ENCODE measurements around the gene CYB5A.

The CYB5A gene

DNA sequence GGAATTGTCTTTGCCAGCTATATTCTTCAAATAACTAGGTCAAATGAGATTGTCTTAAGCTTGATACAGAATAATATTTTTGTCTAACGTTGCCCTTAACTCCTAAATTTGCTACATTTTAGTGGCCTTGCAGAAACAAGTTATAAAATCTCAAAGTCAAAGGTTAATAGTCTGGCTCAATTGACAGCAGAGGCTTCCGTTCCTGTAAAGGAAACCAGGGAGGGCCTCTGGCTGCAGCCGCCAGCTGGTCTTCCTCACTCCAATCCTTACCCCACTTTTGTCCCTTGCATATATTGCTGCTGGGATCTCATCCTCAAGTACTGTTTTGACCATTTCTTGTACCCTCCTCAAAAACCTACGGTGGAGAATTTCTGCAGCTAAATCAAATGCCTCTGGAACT lies 17.1 kb downstream of the CYB5A start:
- DNase-seq, result no peak

DNA sequence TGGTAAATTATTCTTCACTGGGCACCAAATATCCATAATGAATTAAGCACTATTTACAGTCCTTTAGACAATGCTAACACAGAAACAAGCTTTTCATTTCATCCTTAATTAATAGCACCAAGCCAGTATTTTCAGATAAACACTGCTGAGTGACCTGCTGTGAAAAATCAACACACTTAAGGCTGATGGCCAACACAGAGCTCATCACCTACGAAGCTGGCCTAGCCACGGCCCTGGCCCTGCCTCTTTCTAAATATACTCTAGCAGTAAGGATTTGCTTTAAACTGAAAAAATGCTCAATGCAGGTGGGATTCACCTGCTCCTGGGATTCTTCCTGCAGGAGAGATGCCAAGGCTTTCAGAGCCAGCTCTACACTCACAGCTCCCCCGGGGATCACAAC lies 18.4 kb downstream of the CYB5A start:
- DNase-seq, result no peak

DNA sequence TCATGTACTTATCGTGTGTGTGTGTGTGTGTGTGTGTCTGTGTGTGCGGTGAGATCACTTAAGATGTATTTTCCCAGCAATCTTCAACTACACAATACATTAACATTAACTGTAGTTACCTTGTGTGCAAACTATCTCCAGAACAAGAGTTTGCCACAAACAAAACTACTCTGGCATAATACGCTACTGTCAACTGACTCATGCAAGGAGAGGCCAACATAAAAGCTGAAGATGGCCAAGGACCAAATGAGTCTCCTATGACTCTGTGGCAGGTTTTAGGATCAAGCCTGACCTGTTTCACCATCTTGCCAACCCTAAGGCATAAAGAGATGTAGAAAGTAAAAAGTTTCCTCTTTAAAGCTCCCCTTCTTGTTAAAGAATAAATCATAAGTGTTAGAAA lies 20.1 kb downstream of the CYB5A start:
- no peak for DNase-seq

DNA sequence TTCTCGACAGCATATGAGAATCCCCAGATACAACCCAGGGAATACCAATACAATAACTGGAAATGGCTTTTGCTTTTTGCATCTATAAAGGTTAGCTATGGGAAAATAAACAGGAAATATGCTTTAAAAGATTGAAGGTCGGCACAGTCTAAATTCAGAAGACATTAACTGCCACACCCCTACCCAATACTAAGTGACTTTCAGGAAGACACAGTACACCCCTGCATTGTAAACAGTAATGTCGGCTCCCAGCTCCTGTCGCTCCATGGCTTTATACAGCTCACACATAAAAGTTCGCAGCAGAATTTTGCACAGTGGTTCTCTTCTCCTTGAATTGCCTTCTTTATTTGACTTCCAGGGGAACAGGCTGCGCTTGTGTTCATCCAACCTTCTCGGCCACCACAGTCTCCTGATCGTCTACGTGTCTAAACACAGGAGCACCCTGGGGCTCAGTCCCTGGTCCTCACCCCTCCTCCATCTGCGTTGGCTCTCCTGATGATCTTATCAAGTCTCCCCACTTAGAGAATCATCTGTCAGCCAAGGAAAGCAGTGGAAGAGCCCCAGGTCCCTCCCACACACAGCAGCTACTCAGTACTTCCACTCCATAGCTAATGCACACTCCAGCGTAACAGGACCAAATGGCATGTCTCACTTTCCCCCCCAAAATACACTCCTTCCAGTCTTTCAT lies 22.7 kb downstream of the CYB5A start:
- DNase-seq, result no peak

DNA sequence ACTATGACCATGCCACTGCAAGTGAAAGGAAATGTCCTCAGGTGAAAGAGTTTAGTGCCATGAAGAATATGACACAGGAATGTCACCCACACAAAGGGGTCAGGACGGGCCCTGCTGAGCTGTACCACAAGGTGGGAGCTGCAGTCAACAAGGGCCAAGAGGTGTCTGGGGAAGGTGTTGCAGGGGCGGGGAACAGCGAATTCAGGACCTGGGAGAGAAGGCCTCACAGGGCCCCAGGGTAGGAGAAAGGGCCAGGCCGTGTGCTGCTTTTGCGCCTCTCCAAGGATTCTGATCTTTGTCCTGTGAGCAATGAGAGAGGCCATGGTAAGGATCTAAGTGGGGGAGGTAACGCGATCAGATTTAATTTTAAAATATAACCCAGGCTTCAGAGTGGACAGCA lies 23.6 kb downstream of the CYB5A start:
- DNase-seq, result no peak

DNA sequence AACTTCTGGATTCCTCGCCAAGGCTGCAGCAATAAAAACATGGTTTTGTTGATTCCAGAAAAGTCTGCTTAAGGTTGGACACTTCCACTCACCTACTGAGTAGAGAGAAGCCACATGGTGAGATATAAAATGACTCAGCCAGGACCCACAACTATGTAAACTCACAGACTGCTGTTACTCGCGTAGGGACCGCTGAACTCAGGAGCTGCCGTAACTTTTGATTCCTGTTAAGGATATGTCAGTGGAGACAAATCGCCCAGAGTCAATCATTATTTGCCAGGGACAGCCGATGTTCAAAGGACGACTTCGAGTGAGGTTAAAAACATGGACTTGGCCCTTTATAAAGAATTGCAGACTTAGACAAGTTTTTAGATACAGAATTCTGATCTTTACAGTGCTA lies 25.6 kb downstream of the CYB5A start:
- no peak for DNase-seq

DNA sequence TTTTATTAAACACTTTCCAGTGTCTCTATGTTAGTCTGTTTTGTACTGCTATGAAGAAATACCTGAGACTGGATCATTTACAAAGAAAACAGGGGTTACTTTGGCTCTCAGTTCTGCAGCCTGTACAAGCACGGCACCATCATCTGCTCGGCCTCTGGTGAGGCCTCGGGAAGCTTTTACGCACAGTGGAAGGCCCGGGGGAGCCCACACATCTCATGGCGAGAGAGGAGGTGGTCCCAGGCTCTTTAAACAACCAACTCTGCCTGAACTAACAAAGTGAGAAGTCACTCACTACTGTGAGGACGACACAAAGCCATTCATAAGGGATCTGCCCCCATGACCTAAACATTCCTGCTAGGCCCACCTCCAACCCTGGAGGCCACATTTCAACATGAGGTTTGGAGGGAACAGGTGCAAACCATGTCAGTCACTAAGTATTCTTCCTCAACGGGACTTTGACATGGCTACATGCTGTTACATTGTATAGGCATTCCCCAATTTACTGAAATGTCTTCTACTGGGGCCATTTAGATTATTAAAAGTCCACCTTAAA lies 26.1 kb downstream of the CYB5A start:
- DNase-seq, result no peak

DNA sequence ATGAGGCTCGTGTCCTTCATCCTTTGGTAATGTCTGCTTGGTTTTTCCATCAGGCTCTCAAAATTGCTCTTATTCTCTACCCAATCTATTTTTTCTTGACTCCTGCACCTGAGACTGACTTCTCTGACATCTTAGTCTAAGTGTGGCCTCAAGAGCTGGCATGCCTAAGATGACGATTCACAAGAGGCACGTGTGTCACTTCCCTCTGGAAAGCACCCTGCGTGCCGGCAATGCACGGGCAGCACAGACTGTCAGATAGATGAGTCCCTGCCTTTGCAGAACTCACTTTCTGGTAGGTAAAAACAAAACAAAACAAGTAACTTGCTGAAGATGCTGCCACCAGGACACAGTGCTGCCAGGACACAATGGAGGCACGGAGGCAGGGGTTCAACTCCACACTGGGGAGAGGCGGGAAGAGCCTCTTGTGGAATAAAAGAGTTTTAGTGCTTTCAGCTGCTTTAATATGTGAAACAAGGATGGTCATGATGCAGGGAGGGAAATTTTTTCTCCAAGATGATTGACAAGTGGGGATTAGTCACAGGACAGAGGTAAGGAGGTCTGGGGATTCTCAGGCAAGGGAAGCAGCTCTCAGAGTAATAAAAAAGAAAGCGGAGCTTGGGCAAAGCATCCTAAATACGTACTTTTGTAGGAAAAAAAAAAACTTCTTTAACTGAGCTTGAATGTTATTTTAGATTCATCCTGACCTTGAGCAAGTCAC lies 27.3 kb downstream of the CYB5A start:
- DNase-seq, result no peak

DNA sequence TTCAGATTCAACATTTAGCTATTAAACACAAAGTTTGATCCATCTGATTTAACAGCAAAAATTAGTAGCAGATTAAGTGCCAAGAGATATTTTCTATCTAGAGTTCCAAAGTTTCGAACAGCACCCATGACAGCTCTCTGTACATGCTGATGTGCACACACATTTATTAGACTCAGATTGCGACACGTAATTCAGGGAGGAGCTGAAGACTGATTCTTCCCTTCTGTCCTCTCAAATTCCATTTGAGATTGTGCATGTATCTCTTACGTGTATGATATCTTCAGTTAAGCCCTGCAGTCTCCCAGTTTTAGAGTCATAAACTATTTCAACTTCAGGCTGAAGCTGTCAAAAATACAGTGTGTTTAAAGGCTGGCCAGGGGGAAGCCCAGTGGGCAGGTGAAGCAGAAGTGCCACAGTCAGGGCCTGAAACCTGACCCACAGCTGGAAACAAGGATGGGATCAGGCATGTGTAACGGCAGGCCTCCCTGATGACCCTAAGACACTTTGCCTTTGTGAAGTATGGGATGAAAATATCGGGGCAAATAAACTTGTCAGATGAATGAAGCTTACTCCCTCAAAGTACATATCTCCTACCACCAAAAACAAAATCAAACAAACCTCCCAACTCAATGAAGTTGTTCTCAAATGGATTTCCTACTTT lies 30.6 kb downstream of the CYB5A start:
- no peak for DNase-seq

DNA sequence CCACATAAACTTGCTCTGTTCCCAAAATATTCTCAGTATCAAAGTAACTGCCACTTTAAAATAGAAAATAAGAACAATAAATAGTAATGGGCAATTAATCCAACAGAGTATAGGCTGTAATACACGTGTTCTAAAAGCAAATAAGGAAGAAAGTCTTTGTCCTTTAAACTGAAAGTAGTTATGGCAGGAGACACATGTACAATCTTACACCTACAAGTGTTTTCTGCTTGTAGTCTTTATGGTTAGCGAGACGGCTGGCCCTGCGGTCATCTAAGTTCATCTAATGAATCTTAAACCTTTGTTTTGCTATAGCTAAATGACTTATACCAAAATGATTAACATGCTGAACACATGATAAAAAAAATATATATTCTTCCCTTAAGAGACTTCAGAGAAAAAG lies 32.4 kb downstream of the CYB5A start:
- DNase-seq, result no peak

DNA sequence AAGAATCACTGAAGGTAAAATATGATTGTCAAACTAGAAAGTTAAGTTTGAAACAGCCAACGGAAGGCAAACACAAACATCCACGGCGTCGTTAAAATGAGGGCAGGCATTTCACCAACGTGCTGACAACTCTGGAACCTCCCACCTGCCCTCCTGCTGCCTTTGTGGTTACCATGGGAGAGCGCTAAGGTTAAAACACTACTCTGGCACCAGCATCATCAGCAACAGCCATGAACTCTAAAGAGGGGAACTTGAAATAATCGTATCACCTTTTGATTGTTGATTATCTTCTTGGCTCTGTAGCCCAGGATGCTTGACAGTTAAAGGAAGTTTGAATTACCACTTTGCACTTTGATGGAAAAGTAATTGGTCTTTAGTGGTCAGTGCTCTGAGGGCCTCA lies 34.7 kb downstream of the CYB5A start:
- no peak for DNase-seq

DNA sequence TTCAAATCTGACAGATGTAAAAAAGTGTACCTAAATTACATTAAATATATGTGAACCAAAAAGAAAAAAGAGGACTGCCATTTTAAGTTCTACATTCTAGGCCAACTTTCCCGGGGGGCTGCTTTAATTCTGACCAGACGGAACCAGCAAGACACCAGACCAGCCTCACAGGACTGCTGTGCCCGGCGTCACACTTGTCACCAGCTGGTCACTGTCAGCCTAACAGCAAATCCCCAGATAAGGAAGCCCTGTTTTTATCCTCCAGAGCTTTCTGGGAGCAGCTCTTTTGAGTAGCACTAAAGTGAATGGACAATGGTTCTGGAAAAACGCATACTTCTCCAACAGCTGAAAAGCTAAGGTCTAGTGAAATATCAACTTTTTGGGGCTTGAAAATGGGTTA lies 35.6 kb downstream of the CYB5A start:
- DNase-seq, result no peak

DNA sequence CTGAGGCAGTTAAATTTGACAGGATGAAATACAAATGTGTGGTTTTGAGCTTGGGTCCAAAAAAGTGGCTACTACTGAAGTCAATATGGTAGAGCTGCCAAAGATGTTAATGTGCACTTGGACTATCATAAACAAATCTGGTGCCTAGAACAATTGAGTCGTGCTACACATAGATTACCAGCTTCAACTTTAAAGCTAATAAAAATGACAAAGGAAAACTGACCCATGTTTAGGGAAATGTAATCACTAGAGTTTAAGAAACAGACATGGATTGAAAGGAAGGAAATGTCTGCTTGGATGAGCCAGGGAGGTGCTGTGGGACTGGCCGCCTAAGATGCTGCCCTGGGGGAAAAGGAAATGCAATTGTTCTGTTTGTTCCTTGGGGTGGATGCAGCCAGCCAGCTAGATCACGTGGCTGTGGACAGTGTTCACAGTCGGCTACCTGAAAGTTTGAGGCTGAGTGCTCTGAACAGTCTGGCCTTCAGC lies 36.6 kb downstream of the CYB5A start:
- no peak for DNase-seq

DNA sequence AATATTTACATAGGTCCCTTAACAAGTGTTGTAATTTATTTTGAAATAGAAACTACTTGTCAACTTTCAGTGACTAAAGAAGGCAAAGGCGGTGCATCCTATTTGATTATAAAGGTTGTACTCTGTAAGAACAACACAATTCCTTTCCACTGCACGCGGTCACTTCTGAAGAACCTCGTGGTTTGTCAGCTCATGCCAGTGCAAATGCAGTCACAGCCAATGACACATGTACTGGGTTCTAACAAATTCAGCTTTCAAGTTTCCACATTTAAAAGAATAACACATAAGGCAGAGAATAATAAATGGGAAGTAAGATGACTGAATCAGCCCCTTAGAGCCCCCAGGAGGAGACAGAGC lies 39.7 kb downstream of the CYB5A start:
- DNase-seq, result peak; percentile 52

DNA sequence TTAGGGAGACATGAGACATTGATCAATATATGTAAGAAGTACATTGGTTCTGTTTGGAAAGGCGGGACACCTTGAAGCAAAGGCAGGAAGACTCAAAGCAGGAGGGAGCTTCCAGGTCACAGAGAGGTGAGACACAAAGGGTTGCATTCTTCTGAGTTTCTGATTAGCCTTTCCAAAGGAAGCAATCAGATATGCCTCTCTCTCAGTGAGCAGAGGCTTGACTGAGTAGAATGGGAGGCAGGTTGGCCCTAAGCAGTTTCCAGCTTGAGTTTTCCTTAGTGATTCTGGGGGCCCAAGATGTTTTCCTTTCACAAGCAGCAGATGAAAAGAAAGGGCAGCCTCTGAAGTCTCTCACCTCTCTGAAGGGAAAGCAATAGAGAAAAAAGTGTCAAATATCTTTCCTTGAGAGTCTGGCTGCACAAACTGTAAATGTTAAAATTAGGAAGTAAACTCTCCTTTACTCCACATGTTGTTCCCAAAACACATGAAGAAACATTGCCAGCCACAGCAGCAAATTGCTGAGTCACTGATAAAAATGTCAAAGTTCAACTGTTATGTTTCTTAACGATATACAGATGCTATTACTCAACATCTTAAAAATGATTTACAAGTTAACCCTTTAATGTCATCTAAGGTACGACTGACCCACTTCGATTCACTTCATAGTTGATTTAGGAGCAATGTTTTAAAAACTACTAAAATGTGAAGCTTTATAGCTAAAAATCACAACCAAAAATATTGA lies 40.3 kb downstream of the CYB5A start:
- DNase-seq, result no peak

DNA sequence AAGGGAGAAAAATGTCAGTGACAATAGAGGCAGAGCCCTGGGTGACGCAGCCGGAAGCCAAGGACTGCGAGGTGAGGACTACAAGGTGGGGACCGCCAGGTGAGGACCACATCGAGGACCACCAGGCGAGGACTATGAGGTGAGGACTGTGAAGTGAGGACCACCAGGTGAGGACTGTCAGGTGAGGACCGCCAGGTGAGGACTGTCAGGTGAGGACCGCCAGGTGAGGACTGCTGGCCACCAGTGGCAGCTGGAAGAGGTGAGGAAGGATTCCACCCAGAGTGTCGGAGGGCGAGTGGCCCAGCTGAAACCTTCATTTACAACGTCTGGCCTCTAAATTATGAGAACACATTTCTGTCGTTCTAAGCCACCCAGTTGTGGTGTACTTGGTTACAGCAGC lies 41.6 kb downstream of the CYB5A start:
- DNase-seq, result no peak

DNA sequence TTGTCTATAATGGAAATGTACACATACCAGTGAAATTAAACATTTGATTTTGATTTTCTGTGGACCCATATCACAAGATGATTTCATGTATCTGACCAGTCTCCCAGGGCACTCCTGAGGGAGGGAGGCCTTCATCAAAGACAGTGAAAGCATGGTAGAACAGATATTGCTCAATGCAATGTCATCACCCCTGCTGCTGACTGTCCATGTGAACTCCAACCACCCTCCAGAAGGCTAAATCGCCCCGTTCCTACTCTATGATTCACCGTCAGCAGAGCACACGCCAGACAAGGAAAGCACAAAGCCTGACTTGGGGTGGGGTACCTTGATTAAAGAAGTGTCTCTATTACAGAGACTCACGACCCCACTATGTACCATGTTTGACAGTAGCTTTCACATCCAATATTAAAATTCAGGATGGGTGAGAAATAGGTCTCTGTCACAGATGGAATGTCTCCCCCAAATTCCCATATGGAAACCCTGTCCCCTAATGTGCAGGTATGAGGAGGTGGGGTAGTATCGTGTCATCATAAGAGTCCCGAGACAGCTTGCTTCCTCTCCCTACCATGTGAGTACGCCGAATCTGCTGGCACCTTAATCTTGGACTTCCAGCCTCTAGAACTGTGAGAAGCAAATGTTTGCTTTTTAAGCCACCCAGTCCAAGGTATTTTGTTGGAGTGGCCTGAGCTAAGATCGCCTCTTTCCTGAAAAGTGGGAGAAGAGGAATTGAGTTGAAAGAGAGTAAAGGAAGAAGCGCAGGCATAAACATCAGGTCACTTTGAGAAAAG lies 42.4 kb downstream of the CYB5A start:
- DNase-seq, result no peak

DNA sequence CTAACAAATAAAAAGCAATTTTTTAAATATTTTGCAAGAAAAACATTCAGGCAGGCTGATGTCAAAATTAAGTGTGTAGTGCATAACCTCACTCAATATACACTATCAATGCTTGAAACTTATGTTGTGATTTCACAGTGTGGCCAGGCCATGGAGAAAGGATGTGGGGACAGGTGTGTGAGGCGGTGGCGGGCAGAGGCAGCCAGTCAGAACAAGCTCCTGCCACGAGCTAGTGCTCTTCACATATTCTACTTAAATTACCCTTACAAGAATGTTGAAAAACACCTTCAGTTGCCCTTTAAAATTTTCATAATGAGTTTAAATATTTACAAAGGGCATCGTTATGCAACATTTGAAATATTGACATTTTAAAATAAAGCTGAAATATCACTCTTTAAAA lies 43.2 kb downstream of the CYB5A start:
- no peak for DNase-seq

DNA sequence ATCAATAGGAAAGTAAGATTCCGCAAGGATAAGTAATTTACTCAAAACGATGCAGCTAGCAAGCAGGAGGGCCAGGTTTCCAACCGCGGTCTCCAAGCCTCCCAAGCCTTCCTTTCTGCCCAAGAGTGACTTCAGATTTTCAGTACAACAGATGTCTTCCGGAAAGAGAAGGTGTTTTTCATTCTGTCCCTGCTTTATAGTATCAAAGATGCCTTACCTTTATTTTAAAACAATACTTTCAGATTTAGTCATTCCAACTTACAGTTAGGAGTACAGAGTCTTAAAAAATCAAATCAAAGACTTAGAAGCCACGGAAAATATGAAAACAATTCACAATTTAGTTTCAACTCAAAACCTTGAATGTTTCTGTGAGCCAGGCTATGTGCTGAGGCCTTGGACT lies 43.6 kb downstream of the CYB5A start:
- no peak for DNase-seq

DNA sequence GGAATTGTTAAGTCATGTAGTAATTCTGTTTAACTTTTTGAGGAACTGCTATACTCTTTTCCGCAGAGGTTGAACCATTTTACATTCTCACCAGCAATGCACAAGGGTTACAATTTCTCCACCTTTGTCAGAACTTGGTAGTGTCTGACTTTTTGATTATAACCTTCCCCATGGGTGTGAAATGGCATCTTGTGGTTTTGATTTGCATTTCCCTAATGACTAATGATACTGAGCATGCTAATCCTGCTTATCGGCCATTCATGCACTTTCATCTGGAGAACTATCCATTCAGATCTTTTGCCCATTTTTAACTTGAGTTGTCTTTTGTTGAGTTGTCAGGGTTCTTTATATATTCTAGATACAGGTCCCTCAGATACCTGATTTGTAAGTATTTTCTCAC lies 47.2 kb downstream of the CYB5A start:
- DNase-seq, result no peak

DNA sequence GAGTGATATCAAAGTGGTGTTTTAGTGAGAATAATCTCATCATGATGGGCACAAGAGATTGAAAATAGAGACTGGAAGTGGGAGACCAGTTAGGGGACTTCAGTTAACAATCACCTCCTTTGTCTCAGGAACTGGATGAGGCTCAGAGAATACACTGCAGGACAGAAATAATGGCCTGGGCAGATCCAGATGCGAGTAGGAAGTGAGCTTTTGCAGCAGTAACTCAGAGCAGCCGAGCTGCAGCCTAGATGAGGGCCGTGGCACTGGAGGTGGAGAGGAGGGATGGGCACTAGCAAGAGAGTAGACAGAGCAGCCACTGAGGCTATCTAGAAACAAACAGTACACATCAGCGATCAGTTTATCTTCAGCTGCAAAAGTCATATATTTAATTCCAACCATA lies 48.6 kb downstream of the CYB5A start:
- no peak for DNase-seq

DNA sequence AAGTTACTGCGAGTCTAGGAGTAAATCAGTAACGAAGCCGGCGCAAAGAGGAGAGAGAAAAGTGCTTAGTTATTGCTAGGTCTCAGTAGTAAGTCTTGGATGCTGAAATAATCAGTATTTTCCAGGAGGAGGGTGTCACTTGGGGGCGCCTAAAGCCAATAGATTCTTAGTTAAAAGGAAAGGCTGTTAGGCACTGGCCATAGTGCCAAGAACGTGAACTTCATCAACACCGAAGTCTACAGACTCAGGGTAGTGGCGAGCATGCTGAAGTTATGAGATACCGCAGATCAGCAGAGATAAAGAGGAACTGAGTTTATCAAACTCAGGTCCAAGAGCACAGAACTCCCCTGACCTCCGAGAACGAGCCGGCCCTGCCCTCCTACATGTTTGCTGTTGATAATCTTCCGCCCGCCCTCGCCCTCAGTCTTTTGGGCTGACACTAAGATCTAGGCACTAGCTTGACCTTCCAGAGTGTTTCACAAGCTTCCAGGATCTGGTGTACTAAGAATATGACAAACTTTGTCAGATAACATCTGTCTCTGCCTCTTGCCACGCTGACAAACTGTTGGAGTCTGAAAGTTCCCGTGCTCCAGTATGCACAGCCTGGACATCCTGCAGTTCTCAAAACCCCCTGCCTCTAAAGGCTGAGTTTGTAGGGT lies 49.2 kb downstream of the CYB5A start:
- DNase-seq, result no peak
